Keratinocyte (primary cell): ENCODE measurements around the gene TPD52L2. TPM values are rescaled to one million over a fixed set of nuclear protein-coding genes. Genes with fewer than 3 reads are reported as not detected.

ENCODE experiments used
- DNase-seq: peaks from one replicate; pipeline ENCODE4 v3.0.0-alpha.2; 2011; ENCODE audit warnings: low read depth, missing footprints, low spot score
- FAIRE-seq: peaks from 2 replicates; lab custom pipeline; 2011; peaks lifted over from hg19 to GRCh38; lab: Jason Lieb, UNC
- H2AFZ ChIP-seq: 2 replicates; pipeline ENCODE4 v1.6.0; 2012; ENCODE audit warnings: low read length, control low read depth, inconsistent platforms; ENCODE audit not compliant: control insufficient read depth
- H3K27ac ChIP-seq: 2 replicates; pipeline ENCODE4 v1.5.1; 2011; ENCODE audit warnings: low read length; ENCODE audit not compliant: control insufficient read depth, insufficient read depth
- H3K27me3 ChIP-seq: 3 replicates; pipeline ENCODE4 v1.6.0; 2011; ENCODE audit warnings: low read length; ENCODE audit not compliant: control insufficient read depth, insufficient read depth; ENCODE audit errors: extremely low read depth
- H3K36me3 ChIP-seq, 2 experiments: 2 replicates in 1 of 2; 3 replicates in 1 of 2; pipeline ENCODE4 v1.5.1; 2011; ENCODE audit warnings: low read length in 2 of 2, mild to moderate bottlenecking in 1 of 2; ENCODE audit not compliant: control insufficient read depth in 2 of 2, insufficient read depth in 2 of 2; ENCODE audit errors: extremely low read depth in 1 of 2
- H3K4me1 ChIP-seq: 3 replicates; pipeline ENCODE4 v1.5.1; 2011; ENCODE audit warnings: low read length; ENCODE audit not compliant: control insufficient read depth, insufficient read depth; ENCODE audit errors: extremely low read depth
- H3K4me2 ChIP-seq: 3 replicates; pipeline ENCODE4 v1.6.0; 2011; ENCODE audit warnings: low read depth, low read length; ENCODE audit not compliant: control insufficient read depth, insufficient read depth; ENCODE audit errors: extremely low read depth
- H3K4me3 ChIP-seq, 3 experiments: fragments of 200-600 bp in 1 of 3; sonication (generic) in 1 of 3; 2 replicates in 2 of 3; 3 replicates in 1 of 3; pipeline ENCODE4 v1.5.1; 2011 to 2016; ENCODE audit warnings: low read length in 3 of 3, mild to moderate bottlenecking in 3 of 3, control low read depth in 2 of 3, inconsistent platforms in 1 of 3, low read depth in 1 of 3, mixed read lengths in 1 of 3, mixed run types in 1 of 3, moderate library complexity in 1 of 3; ENCODE audit not compliant: control insufficient read depth in 2 of 3, insufficient read depth in 2 of 3; ENCODE audit errors: extremely low read depth in 1 of 3
- H3K79me2 ChIP-seq: 2 replicates; pipeline ENCODE4 v1.6.0; 2012; ENCODE audit warnings: low read length; ENCODE audit not compliant: control insufficient read depth, insufficient read depth
- H3K9ac ChIP-seq: 3 replicates; pipeline ENCODE4 v1.6.0; 2011; ENCODE audit warnings: low read length; ENCODE audit not compliant: control insufficient read depth, insufficient read depth; ENCODE audit errors: extremely low read depth
- H3K9me1 ChIP-seq: 3 replicates; pipeline ENCODE4 v1.6.0; 2011; ENCODE audit warnings: low read length; ENCODE audit not compliant: control insufficient read depth, insufficient read depth; ENCODE audit errors: extremely low read depth
- H3K9me3 ChIP-seq: 2 replicates; pipeline ENCODE4 v1.5.1; 2012; ENCODE audit warnings: low read depth, low read length; ENCODE audit not compliant: control insufficient read depth
- H4K20me1 ChIP-seq: 3 replicates; pipeline ENCODE4 v1.6.0; 2011; ENCODE audit warnings: low read length; ENCODE audit not compliant: control insufficient read depth, insufficient read depth; ENCODE audit errors: extremely low read depth
- CTCF ChIP-seq, 3 experiments: IDR thresholded peaks in 1 of 3; conservative IDR thresholded peaks in 1 of 3; optimal IDR thresholded peaks in 1 of 3; 2 replicates in 2 of 3; 3 replicates in 1 of 3; pipeline versions ENCODE3 to v1.5.1; 2011; ENCODE audit warnings: low read length in 3 of 3, mild to moderate bottlenecking in 3 of 3, moderate library complexity in 2 of 3, control low read depth in 1 of 3, inconsistent platforms in 1 of 3; ENCODE audit not compliant: insufficient read depth in 2 of 3; ENCODE audit errors: extremely low read depth in 1 of 3
- EZH2 ChIP-seq: IDR thresholded peaks from one replicate; pipeline ENCODE4 v1.6.1; 2012; ENCODE audit warnings: inconsistent platforms, mild to moderate bottlenecking, low read length, moderate library complexity
- dilution Hi-C: fragments of 300-500 bp; cut with MboI; formaldehyde crosslinking; loops from one replicate; pipeline ENCODE4 v1.7.0; 2020; ENCODE audit warnings: low sequenced_read_pairs; ENCODE audit not compliant: extremely low pct_ligation_motif_present
- polyA plus RNA-seq, 5 experiments: library from polyadenylated mRNA; depleted of rRNA in 3 of 5; stranded (reverse) in 3 of 5; stranded (forward) in 1 of 5; unstranded in 1 of 5; fragments of >200 nt; gene quantifications; 1 replicate in 1 of 5; 2 replicates in 3 of 5; 3 replicates in 1 of 5; pipeline versions ENCODE4 v1.2.1 to v1.2.3, GENCODE V29; 2011 to 2012; ENCODE audit warnings: missing spikeins in 2 of 5, low read depth in 1 of 5, low replicate concordance in 1 of 5

Gene TPD52L2
- polyA plus RNA-seq, 1 donor (not counting 4 experiments of a cell fraction or from before 2014, with no cell fraction given), result 177 TPM

- dilution Hi-C loops, result no loop called here
- Histone ChIP-seq H2AFZ (no peak overlapping the region), H3K27me3 (peaks cover 21% of the 10 kb centered on the region), H4K20me1 (peaks cover 6% of the 10 kb centered on the region), H3K36me3 (peaks cover 5 to 19% of the 10 kb centered on the region in 2 experiments), H3K4me2 (no peak overlapping the region), H3K4me1 (peaks cover 9% of the 10 kb centered on the region), H3K9ac (no peak overlapping the region), H3K79me2 (peaks cover 19% of the 10 kb centered on the region), H3K9me1 (no peaks in the 10 kb centered on the region), H3K9me3 (no peaks in the 10 kb centered on the region), H3K4me3 (no peak overlapping the region), H3K27ac (no peak overlapping the region)
- no peak for FAIRE-seq
- no peak for DNase-seq
- TF ChIP-seq EZH2 (no peak), CTCF (optimal IDR thresholded peaks at IDR 0.05 in 1 of 3, IDR thresholded peaks at IDR 0.05 in 1 of 3, conservative IDR thresholded peaks at IDR 0.05 in 1 of 3; ENCODE audit: extremely low read depth in 1 of 3, insufficient read depth in 2 of 3, low read length in 3 of 3) (no peak)
These were observed 4.6 kb upstream of the TPD52L2 start for GRCh38 chr20:63860325-63861051.

- no peak within 1 kb of the TSS for H2AFZ ChIP-seq
- H3K9ac ChIP-seq, result no peak within 1 kb of the TSS
- dilution Hi-C loops, result no loop called here
- H3K27ac ChIP-seq, result no peak within 1 kb of the TSS
- peaks cover 5 to 19% of the 10 kb centered on the region in 2 experiments for H3K36me3 ChIP-seq
- DNase-seq, result no peak
- H3K4me3 ChIP-seq, result no peak within 1 kb of the TSS
- peaks cover 12% of the 10 kb centered on the region for H3K27me3 ChIP-seq
- no peaks in the 10 kb centered on the region for H3K9me1 ChIP-seq
- peaks cover 9% of the 10 kb centered on the region for H3K4me1 ChIP-seq
- H3K79me2 ChIP-seq, result peaks cover 29% of the 10 kb centered on the region
- FAIRE-seq, result no peak
- H4K20me1 ChIP-seq, result peaks cover 6% of the 10 kb centered on the region
- TF ChIP-seq CTCF (optimal IDR thresholded peaks at IDR 0.05 in 1 of 3, IDR thresholded peaks at IDR 0.05 in 1 of 3, conservative IDR thresholded peaks at IDR 0.05 in 1 of 3; ENCODE audit: extremely low read depth in 1 of 3, insufficient read depth in 2 of 3, low read length in 3 of 3) (no peak), EZH2 (no peak)
- no peaks in the 10 kb centered on the region for H3K9me3 ChIP-seq
- H3K4me2 ChIP-seq, result no peak within 1 kb of the TSS
These were observed 3.6 kb upstream of the TPD52L2 start, which contains the start of gene ABHD16B for GRCh38 chr20:63861365-63861934. Gene ABHD16B (plus strand): TSS chr20:63861498. CDS start chr20:63861541, 43 bp downstream.
